Lower leg skin (tissue), 3 donors: ENCODE results near the gene FOSB.

ENCODE experiments used
- CTCF ChIP-seq, 3 donors: fragments of 450-650 bp; IDR thresholded peaks; one replicate each; pipeline ENCODE4 v1.5.1; 2016; ENCODE audit warnings: antibody characterized with exemption in 3 of 3, mild to moderate bottlenecking in 3 of 3, moderate library complexity in 2 of 3
- POLR2A ChIP-seq, 2 donors: fragments of 450-650 bp; IDR thresholded peaks; one replicate each; pipeline ENCODE4 v1.6.1; 2016 to 2017; ENCODE audit warnings: antibody characterized with exemption in 2 of 2, mild to moderate bottlenecking in 1 of 2, moderate library complexity in 1 of 2

- no peak for TF ChIP-seq CTCF (IDR thresholded peaks at IDR 0.05)
- TF ChIP-seq POLR2A (IDR thresholded peaks at IDR 0.05) = no peak
These were observed 45.2 kb downstream of the FOSB start for GRCh38 chr19:45512881-45513483.
